Measurements from ENCODE around the gene SIRPB1. TPM values are rescaled to one million over a fixed set of nuclear protein-coding genes. Genes with fewer than 3 reads are reported as not detected.

The SIRPB1 gene
- total RNA-seq, 1 experiment from 2014 or later: not detected

DNA sequence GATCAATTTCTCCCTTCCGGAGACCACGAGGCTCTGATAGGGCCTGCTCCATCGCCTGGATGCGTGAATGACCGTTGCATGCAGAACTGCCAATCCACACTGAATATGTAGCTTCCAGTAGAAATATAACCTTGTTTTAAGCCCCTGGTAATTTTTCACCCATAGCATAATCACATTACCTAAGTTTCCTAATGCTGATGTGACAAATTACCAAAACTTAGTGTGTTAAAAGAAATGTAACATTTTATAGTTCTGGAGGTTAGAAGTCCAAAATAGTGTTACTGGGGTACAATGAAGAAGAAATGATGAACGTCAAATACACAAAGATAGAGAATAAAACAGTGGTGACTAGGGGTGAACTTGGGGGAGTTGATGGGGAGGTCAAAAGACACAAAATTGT is 40.3 kb downstream of the SIRPB1 start:
- CTCF ChIA-PET: no interaction called here
- H3K27ac Mint-ChIP-seq: no peak overlapping the region
- DNase-seq (ENCODE audit: low spot score) (no peak), ATAC-seq (no peak)
- TF ChIP-seq EMX1 (CRISPR knock-in tag; IDR thresholded peaks at IDR 0.05) (no peak), GTF2I (CRISPR knock-in tag; conservative IDR thresholded peaks at IDR 0.05) (no peak), FOXP1 (CRISPR knock-in tag; IDR thresholded peaks at IDR 0.05; ENCODE audit: borderline replicate concordance) (no peak), ZNF232 (CRISPR knock-in tag; IDR thresholded peaks at IDR 0.05) (no peak), KAT7 (CRISPR knock-in tag; IDR thresholded peaks at IDR 0.05; ENCODE audit: borderline replicate concordance) (no peak), CREM (CRISPR knock-in tag; IDR thresholded peaks at IDR 0.05) (no peak), SP1 (CRISPR knock-in tag; conservative IDR thresholded peaks at IDR 0.05) (no peak), CBFB (CRISPR knock-in tag; IDR thresholded peaks at IDR 0.05; ENCODE audit: low read depth) (no peak), NFATC4 (CRISPR knock-in tag; IDR thresholded peaks at IDR 0.05) (no peak), NFYB (CRISPR knock-in tag; conservative IDR thresholded peaks at IDR 0.05; ENCODE audit: low read depth) (no peak), ZNF317 (CRISPR knock-in tag; IDR thresholded peaks at IDR 0.05; ENCODE audit: borderline replicate concordance, low read depth) (no peak), ELF4 (CRISPR knock-in tag; IDR thresholded peaks at IDR 0.05; ENCODE audit: low read depth) (no peak), GABPB1 (CRISPR knock-in tag; IDR thresholded peaks at IDR 0.05) (no peak), OVOL2 (CRISPR knock-in tag; IDR thresholded peaks at IDR 0.05; ENCODE audit: borderline replicate concordance) (no peak), TCF7 (CRISPR knock-in tag; IDR thresholded peaks at IDR 0.05; ENCODE audit: low read depth) (no peak), FOXJ3 (CRISPR knock-in tag; IDR thresholded peaks at IDR 0.05; ENCODE audit: borderline replicate concordance) (no peak)
- TF ChIP-seq, protein P1, sequence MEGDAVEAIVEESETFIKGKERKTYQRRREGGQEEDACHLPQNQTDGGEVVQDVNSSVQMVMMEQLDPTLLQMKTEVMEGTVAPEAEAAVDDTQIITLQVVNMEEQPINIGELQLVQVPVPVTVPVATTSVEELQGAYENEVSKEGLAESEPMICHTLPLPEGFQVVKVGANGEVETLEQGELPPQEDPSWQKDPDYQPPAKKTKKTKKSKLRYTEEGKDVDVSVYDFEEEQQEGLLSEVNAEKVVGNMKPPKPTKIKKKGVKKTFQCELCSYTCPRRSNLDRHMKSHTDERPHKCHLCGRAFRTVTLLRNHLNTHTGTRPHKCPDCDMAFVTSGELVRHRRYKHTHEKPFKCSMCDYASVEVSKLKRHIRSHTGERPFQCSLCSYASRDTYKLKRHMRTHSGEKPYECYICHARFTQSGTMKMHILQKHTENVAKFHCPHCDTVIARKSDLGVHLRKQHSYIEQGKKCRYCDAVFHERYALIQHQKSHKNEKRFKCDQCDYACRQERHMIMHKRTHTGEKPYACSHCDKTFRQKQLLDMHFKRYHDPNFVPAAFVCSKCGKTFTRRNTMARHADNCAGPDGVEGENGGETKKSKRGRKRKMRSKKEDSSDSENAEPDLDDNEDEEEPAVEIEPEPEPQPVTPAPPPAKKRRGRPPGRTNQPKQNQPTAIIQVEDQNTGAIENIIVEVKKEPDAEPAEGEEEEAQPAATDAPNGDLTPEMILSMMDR (IDR thresholded peaks at IDR 0.05): no peak
- TF ChIP-seq, protein P2, sequence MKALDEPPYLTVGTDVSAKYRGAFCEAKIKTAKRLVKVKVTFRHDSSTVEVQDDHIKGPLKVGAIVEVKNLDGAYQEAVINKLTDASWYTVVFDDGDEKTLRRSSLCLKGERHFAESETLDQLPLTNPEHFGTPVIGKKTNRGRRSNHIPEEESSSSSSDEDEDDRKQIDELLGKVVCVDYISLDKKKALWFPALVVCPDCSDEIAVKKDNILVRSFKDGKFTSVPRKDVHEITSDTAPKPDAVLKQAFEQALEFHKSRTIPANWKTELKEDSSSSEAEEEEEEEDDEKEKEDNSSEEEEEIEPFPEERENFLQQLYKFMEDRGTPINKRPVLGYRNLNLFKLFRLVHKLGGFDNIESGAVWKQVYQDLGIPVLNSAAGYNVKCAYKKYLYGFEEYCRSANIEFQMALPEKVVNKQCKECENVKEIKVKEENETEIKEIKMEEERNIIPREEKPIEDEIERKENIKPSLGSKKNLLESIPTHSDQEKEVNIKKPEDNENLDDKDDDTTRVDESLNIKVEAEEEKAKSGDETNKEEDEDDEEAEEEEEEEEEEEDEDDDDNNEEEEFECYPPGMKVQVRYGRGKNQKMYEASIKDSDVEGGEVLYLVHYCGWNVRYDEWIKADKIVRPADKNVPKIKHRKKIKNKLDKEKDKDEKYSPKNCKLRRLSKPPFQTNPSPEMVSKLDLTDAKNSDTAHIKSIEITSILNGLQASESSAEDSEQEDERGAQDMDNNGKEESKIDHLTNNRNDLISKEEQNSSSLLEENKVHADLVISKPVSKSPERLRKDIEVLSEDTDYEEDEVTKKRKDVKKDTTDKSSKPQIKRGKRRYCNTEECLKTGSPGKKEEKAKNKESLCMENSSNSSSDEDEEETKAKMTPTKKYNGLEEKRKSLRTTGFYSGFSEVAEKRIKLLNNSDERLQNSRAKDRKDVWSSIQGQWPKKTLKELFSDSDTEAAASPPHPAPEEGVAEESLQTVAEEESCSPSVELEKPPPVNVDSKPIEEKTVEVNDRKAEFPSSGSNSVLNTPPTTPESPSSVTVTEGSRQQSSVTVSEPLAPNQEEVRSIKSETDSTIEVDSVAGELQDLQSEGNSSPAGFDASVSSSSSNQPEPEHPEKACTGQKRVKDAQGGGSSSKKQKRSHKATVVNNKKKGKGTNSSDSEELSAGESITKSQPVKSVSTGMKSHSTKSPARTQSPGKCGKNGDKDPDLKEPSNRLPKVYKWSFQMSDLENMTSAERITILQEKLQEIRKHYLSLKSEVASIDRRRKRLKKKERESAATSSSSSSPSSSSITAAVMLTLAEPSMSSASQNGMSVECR (CRISPR knock-in tag; IDR thresholded peaks at IDR 0.05; ENCODE audit: borderline replicate concordance): no peak
- TF ChIP-seq, protein P3, sequence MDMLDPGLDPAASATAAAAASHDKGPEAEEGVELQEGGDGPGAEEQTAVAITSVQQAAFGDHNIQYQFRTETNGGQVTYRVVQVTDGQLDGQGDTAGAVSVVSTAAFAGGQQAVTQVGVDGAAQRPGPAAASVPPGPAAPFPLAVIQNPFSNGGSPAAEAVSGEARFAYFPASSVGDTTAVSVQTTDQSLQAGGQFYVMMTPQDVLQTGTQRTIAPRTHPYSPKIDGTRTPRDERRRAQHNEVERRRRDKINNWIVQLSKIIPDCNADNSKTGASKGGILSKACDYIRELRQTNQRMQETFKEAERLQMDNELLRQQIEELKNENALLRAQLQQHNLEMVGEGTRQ (CRISPR knock-in tag; IDR thresholded peaks at IDR 0.05): no peak
- TF ChIP-seq, protein P4, sequence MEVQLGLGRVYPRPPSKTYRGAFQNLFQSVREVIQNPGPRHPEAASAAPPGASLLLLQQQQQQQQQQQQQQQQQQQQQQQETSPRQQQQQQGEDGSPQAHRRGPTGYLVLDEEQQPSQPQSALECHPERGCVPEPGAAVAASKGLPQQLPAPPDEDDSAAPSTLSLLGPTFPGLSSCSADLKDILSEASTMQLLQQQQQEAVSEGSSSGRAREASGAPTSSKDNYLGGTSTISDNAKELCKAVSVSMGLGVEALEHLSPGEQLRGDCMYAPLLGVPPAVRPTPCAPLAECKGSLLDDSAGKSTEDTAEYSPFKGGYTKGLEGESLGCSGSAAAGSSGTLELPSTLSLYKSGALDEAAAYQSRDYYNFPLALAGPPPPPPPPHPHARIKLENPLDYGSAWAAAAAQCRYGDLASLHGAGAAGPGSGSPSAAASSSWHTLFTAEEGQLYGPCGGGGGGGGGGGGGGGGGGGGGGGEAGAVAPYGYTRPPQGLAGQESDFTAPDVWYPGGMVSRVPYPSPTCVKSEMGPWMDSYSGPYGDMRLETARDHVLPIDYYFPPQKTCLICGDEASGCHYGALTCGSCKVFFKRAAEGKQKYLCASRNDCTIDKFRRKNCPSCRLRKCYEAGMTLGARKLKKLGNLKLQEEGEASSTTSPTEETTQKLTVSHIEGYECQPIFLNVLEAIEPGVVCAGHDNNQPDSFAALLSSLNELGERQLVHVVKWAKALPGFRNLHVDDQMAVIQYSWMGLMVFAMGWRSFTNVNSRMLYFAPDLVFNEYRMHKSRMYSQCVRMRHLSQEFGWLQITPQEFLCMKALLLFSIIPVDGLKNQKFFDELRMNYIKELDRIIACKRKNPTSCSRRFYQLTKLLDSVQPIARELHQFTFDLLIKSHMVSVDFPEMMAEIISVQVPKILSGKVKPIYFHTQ (CRISPR knock-in tag; IDR thresholded peaks at IDR 0.05): no peak
- POLR2A ChIA-PET: no interaction called here
- H3K27me3 Mint-ChIP-seq (ENCODE audit: low read depth): no peaks in the 10 kb centered on the region
- no peak overlapping the region for H3K4me3 Mint-ChIP-seq
- no peaks in the 10 kb centered on the region for H3K36me3 Mint-ChIP-seq
- no peaks in the 10 kb centered on the region for H3K4me1 Mint-ChIP-seq
- no peaks in the 10 kb centered on the region for H3K9me3 Mint-ChIP-seq

Measured in WTC11 (cell line).